Hematopoietic multipotent progenitor cell treated with erythropoietin and hydrocortisone succinate and interleukin-3 and kit ligand, for 4 days (in vitro differentiated cells): ENCODE data around the gene SMIM41.
A peak's percentile ranks its signal among the peaks of the same experiment; 100 is the strongest.

Experiments used
- DNase-seq: peaks from one replicate; pipeline ENCODE4 v3.0.0-alpha.2; 2015

The SMIM41 gene

DNA sequence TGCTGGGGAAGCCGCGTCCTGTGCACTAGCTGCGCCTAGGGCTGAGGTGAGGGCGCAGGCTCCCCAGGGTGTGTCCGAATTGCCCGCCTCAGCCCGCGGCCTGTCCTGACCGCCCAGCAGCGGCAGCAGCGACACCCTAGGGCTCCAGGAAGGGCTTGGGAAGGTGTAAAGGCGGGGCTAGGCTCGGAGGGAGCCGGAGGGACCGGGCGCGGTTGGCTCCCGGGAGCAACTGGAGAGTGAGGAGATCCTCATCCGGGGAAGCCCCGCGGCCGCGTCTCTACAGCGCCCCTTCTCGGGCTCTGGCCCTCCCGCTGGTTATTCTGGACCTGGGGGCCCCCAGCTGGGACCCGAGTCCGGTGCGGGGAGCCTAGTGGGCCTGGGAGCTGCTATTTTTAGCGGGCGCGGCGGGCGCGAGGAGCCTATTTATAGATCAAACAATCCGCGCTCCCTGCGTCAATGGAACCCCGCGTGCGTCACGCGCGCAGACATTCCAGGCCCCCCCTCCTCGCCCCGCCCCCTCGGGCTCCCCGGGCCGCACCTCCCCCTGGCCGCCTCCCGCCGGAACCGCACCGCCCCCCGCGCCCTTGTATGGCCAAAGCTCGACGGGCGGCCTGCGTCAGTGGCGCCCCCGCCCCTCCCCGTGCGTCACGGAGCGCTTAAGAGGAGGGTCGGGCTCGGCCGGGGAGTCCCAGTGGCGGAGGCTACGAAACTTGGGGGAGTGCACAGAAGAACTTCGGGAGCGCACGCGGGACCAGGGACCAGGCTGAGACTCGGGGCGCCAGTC, 28.6 kb upstream of the SMIM41 start, which contains the start of gene NR4A1:
Gene NR4A1 (plus strand): TSS at position 685 of the 784 bp plus-strand sequence. CDS start 2,887 bp downstream, outside the sequence.
- DNase-seq = peak; percentile 90

DNA sequence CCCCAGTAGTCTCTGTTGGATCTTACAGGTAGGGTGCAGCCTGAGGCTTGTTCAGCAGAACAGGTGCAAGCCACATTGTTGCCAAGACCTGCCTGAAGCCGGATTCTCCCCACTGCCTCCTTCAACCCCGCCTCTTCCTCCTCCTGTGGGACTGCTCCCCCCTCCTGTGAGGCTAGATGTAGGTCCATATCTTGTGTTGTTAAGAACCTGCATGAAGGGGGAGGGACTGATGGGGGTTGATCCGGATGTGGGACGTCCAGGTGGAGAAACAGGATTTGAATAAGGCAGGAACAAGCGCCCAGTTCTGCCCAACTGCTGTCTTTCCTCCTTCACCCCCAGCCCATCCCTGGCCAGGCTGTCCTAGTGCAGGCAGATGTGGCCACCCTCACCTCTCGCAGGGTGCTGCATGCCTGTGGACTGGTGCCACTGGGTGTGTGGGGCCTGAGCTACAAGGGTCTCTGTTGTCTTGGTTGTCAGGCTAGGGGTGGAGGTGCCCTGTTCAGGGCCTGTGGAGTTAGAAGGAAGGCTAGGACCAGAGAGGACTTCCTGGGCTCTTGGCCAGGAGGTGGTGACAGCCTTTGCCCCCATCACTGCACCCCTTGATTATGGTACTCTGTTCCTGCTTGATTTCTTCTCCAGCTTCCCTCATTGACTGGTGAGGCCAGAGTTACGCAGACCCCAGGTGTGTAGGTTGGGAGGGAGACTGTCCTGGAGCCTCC, 26.9 kb upstream of the SMIM41 start:
- DNase-seq = no peak

DNA sequence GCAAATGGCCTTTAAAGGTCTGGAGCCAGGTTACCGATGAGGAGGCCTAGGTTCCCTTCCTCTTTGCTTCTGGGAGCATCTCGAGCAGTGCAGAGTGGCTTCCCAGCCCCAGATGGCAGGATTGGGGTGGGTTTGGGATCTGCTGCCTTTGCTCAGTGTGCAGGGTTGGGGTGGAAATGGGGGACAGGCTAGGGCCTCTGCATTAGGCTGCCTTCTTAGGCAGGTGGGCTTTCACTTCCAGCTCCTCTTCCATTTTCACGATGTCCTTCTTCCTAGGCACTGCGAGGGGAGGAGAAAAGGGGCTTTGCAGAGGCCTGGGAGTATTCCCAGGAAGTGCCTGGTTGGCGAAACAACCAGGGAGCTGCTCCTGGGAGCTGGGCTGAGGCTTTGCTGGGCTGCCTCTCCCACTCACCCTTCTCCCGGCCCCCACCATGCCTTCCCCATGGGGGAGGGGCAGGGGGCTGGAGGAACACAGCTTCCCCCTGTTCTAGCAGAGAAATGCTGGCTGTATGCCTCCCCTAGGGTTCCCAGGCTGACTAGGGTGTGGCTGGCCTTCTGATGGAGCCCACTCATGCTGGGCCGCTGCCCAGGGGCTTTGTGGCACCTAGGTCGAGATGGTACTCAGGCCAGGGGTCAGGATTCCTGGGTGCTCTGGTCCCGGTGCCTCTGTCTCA, 25.8 kb upstream of the SMIM41 start:
- DNase-seq = no peak

DNA sequence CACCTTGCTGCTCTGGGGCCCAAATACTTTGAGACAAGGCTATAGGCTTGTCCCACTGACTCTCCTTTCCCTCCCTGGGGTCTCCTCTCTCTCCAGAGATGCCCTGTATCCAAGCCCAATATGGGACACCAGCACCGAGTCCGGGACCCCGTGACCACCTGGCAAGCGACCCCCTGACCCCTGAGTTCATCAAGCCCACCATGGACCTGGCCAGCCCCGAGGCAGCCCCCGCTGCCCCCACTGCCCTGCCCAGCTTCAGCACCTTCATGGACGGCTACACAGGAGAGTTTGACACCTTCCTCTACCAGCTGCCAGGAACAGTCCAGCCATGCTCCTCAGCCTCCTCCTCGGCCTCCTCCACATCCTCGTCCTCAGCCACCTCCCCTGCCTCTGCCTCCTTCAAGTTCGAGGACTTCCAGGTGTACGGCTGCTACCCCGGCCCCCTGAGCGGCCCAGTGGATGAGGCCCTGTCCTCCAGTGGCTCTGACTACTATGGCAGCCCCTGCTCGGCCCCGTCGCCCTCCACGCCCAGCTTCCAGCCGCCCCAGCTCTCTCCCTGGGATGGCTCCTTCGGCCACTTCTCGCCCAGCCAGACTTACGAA, 25.2 kb upstream of the SMIM41 start:
- DNase-seq = no peak

DNA sequence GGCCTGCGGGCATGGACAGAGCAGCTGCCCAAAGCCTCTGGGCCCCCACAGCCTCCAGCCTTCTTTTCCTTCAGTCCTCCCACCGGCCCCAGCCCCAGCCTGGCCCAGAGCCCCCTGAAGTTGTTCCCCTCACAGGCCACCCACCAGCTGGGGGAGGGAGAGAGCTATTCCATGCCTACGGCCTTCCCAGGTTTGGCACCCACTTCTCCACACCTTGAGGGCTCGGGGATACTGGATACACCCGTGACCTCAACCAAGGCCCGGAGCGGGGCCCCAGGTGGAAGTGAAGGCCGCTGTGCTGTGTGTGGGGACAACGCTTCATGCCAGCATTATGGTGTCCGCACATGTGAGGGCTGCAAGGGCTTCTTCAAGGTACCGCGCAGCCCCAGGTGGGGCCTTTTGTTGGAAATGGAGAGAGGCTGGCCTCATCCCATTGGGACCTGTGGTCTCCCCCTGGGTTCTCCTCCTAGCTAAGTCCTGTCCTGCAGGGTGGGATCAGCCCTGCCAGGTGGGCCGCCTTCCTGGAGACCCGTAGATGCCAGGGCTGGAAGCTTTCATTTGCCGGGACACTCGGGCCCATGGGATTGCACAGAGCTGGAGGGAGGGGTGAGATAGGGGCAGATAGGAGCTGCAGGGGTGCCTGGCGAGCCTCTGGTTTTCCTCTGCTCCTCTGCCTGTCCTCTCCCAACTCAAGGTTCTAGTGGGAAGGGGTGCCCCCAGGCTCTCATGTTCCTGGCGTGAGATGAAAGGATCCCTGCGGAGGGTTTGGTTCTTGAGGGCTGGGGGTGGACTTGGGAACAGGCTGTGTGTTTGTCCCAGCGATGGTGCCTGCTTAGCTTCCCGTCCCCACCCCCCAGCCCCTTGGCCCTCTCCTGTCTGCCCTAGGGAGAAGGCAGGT, 24.4 kb upstream of the SMIM41 start:
- DNase-seq = no peak

DNA sequence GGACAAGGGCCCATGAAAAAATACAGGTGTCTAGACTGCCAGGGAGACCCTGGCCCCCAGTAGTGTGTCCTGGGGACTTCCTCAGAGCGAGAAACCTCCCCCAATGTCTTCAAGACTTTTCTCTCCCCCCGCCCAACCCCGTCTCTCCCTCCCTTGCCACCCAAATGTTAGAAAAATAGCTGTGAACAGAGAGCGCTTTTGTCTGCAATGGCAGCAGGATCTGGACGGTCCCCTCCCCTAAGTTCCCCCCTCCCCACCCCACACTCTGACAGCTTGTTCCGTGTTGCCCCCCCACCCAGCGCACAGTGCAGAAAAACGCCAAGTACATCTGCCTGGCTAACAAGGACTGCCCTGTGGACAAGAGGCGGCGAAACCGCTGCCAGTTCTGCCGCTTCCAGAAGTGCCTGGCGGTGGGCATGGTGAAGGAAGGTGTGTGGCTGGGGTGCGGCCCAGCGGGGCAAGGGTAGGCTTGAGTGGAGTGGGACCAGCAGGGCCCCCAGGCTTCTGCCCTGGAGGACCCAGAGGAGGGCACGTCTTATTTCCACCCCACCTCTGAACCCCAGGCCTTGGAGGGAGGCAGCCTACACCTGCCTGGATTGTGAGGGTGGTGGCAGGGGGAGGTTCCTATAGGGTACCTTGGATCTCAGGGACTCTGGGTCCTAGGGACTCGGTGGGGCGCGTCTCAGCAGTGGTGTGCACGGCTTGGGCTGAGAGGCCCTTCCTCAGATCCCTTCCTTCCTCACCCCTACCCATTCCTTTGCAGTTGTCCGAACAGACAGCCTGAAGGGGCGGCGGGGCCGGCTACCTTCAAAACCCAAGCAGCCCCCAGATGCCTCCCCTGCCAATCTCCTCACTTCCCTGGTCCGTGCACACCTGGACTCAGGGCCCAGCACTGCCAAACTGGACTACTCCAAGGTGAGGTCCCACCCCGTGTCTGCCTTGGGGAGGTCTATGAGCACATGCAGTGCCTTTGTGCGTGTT, 23.5 kb upstream of the SMIM41 start:
- no peak for DNase-seq

DNA sequence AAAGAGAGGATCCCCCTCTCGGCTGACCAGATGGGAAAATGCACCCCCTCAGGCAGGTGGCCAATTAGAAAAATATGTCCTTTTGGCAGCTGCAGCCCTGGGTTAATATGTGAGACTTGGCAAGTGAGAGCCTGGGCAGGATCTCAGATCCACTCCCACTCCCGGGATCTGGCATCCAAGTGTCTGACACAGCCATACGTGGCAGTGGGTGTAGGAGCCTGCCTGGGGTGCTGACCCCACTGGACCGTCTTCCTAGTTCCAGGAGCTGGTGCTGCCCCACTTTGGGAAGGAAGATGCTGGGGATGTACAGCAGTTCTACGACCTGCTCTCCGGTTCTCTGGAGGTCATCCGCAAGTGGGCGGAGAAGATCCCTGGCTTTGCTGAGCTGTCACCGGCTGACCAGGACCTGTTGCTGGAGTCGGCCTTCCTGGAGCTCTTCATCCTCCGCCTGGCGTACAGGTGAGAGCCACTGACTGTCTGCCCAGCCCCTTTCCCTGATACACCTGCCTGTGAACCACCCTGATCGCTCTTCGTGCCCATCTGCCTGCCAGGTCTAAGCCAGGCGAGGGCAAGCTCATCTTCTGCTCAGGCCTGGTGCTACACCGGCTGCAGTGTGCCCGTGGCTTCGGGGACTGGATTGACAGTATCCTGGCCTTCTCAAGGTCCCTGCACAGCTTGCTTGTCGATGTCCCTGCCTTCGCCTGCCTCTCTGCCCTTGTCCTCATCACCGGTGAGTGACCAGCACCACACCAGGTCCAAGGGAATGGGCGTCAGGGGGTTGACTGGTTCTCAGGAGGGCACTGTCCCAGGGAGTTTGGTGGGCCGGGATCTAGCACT, 22.5 kb upstream of the SMIM41 start:
- no peak for DNase-seq

DNA sequence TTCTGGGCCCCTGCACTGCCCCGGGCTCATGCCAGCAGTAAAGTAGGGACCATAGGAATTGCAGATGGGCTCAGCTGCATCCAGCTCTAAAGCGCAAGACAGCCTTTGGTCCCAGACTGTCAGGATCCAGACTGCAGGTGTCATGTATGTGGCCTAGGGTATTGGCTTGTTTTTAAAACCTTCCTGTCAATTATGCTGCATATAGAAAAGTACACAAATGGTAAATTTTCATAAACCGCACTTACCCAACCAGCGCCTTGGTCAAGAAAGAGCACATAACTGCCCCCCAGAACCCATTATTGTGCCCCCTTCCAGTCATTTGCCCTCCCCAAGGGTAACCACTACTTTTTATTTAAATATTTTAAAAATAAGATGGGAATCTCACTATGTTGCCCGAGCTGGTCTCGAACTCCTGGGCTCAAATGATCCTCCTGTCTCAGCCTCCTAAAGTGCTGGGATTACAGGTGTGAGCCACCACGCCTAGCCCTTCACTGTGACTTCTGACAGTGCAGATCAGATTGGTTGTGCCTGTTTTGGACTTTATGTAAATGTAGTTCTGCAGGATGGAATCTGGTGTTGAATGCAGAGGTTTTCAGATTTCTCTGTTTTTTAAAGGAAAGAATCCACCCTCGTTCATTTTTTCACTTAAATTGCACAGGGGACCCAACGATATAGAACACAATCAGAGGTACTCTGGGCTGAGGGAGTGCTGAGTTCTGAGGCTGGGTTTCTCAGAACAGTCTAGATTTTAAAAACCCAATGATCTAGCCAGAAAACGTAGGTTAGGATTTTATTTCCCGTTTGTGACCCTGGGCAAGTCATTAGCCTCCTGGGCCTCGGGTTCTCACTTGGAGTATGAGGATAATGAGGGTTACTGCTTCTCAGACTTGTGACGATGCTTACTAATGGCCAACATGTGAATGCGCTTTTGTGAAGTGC, 21.6 kb upstream of the SMIM41 start:
- DNase-seq = no peak

DNA sequence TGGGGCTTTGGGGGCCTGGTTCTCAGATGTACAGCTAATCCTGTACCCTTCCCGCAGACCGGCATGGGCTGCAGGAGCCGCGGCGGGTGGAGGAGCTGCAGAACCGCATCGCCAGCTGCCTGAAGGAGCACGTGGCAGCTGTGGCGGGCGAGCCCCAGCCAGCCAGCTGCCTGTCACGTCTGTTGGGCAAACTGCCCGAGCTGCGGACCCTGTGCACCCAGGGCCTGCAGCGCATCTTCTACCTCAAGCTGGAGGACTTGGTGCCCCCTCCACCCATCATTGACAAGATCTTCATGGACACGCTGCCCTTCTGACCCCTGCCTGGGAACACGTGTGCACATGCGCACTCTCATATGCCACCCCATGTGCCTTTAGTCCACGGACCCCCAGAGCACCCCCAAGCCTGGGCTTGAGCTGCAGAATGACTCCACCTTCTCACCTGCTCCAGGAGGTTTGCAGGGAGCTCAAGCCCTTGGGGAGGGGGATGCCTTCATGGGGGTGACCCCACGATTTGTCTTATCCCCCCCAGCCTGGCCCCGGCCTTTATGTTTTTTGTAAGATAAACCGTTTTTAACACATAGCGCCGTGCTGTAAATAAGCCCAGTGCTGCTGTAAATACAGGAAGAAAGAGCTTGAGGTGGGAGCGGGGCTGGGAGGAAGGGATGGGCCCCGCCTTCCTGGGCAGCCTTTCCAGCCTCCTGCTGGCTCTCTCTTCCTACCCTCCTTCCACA, 20.7 kb upstream of the SMIM41 start:
- DNase-seq = no peak

DNA sequence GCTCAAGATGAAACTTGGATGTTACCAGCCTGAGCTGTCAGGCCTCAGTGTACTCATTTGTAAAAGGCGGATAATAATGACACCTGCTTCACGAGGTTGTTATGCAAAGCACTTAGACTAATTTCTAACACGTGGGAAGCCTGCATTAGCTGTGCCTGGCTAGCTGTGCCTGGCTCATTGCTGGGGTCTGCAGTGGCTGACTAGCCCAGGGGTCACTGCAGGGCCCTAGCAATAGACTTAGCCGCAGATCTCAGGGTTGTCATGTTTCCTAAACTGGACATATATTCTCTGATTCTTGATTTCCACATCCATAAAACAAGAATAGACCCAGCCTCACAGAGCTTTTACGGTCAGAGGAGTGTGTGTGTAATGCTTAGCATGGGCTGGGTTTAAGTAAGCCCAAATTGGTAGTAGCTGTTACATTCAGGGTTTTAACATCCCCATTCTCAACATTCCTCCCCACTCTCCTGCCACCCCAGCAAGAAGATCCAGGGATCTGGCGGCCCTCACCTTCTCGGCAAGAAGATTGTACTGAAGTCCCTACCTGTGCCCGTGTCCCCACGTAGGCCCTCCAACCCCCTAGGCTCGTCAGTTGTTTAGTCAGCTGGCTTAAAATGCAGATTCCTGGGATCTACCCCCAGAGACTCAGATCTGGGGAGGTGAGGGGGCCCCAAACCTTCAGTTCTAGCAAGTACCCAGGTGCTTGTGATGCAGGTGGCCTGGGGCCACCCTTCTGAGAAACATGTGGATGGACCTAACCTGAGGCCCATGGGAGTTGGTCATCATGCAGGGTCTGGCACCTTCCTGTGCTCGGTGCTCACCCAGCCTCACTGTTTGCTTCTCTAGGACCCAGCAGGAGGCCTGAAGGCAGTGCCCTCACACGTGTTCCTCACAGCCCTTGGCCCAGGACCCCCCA, 19.7 kb upstream of the SMIM41 start:
- DNase-seq = no peak

DNA sequence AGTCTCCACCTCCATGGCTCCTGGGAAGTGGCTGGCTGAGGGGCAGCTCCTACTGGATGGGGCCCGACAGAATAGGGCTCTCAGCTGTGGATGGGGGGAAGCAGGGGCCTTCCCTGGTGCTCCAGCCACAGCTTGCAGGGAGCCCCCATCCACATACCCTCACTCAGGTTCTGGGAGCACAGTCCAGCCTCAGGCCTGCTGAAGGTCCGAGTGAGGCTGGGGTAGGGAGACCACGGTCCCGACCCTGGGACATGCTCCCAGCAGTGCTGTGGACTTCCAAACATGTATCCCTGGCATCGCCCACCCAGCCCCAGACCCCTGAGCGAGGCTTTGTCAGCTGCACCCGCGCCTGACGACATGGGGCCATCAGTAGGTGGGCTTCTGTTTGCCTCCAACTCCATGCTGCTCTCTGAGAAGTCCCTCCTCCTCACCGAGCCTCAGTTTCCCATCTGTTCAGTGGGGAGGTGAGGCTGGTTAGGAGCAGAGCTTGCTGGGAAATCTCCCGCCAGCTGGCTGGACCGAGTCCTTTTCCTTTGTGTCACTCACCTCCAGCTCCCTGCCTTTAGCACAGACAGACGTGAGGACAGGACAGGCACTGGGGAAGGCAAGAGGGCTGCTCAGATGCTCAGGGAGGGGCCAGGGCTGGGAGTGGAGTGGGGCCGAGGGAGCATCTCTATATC, 18.9 kb upstream of the SMIM41 start:
- DNase-seq = no peak

DNA sequence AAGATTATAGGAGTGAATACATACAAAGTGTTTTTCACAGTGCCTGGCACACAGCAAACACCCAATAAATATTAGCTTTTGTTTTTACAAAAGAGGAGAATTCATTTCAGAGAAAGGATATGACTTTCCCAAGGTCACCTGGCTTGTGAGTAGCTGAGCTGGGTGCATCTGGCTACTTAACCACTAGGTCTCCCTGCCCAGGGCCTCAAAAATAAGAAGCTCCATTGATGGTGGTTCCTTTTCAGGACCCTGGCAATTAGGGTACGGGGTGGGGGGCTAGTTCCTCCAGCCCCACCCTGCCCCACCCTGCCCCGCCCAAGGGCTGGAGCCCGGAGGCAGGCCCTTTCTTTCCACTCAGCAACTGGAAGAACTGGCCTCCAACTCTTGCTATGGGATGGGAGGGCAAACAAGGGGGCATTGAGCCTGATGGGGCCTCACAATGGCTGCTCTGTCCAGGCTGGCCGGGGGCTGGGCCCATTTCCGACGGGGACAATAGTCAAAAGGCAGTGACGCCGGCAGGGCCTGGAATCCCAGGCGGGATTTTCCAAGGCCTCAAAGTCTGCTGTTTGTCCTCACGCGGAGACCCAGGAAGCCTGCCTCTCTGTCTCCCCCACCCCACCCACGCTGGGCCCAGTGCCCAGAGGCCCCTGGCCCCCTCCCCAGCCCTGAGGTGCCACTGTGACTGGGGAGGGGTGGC, 17.9 kb upstream of the SMIM41 start:
- no peak for DNase-seq

DNA sequence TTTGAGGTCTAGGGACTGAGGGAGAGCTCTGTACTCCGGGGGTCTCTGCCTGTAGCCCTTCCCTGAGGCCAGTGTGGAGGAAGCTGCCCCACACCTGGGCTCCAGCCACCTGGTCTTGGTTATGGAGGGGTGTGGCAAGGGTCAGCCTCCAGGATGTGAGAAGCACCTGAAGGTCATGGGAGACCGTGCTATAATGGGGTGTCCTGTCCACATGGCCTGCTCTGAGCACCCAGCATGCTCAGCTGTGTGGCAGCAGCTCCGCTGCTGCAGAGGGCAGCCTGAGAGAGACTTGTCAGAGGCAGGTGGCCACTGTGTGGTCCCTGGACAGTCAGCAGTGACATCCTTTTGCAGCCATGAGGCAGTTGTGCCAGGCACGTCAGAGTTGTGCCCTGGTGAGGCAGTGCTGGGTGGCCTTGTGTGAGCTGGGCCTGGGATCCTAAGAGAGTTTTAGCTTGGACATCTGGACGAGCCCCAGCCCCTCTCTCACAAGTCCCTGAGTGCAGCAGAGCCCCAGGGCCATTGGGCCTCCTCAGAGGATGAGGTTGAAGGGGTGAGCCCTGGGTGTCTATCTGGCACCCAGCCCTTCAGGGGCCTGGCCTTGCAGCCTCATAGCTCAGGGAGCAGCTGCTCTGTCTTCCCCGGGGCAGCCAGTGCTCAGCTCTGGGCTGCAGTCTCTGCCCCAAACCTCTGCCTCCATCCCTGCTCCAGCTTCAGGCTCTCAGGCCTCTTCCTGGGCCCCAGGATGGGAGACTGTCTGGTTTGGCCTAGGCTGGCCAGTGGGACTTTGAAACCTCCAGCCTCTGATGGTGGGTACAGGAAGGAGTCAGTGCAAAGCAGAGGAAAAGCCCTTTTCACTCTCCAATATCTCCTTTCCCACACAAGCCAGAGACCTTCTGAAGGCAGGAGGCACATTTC, 17.1 kb upstream of the SMIM41 start:
- DNase-seq = no peak

DNA sequence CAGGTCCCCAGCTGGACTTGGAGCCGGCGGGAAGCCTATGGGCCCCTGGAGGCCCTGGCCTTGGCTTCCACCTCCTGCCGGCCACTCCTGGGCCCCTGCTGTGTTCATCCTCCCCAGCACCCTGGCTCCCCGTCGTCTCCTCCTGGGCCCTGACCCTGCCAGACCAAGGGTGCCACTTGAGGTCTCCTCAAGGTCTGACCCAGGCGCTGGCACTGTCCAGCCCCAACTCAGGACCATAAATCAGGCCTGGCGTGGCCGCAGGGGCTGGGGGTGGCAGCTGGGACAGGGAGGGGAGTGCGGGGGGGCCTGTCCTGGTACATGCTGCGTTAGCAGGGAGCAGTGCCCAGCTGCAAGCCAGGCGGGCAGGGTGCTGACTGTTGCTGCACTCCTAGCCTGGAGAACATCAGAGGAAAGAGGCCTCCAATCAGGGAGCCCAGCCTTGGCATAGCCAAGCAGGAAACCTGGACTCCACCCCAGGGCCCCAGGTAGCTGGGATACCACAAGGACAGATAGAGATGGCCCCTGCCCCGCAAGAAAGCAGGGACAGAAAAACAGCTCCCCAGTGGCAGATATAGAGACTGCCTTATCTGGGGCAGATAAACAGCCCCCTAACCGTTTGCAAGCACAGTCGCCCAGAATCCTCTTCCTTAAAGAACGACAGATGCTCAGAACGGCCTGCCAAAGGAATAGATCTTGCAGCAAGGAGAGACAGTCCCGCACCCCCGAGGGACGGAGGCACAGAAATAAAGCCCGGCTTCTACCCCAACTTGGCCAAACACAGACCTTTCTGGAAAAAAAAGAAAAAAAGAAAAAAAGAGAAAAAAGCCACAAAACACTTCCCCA, 16.2 kb upstream of the SMIM41 start:
- peak; percentile 51 for DNase-seq
